ENCODE measurements around the gene TREM2. TPM values are rescaled to one million over a fixed set of nuclear protein-coding genes. Genes with fewer than 3 reads are reported as not detected.
A peak's percentile ranks its signal among the peaks of the same experiment; 100 is the strongest.

Gene TREM2
- total RNA-seq, 1 donor from 2014 or later: not detected

DNA sequence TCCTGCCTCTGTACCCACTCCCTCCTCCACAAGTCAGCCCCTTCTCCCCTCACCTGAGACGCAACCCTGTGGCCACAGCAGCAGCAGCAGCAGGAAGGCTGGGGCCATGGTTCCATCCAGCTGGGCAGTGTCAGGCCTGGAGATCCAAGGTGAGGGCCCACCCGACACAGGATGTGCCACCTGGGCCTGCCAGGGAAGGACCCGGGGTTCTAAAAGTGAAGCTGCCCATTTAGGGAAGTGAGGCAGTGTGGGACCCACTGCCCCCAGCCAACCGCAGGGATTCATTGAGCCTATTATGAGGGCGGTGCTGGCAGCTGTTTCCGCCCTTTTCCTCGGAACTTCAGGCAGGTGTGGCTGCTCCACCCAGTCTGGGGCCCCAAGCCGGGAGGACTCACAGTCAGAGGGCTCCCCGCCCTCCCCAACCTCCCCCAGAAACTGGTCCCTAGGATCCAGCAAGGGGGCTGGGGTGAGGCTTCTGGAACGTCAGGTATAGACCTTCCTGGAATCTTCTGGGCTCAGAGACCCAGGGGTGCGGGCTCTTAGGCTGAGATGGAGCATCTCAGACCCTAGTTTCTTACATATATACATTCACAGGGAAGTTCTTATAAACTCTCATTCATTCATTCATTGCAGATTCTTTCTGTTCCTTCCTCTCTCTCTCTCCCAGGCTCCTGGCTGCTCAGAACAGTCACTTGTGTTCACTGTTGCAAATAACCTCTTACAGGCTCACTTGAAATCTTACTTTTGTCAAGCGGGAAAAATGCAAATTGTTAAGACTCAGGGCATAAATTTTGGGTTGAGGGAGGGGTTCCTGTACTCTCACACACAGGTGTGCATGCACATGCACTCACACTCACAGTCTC, 38.2 kb upstream of the TREM2 start, which contains the start of gene TREML2:
TREML2 (minus strand) TSS at position 249 of the 863 bp plus-strand sequence; CDS start at position 108, 141 bp downstream.
- H3K27me3 Mint-ChIP-seq: peaks cover 34% of the 10 kb centered on the region
- H3K9me3 Mint-ChIP-seq: no peaks in the 10 kb centered on the region
- peaks cover 11% of the 10 kb centered on the region for H3K4me1 Mint-ChIP-seq (ENCODE audit: unreplicated experiment)
- no peak within 1 kb of the TSS for H3K4me3 Mint-ChIP-seq
- TF ChIP-seq, protein P1, sequence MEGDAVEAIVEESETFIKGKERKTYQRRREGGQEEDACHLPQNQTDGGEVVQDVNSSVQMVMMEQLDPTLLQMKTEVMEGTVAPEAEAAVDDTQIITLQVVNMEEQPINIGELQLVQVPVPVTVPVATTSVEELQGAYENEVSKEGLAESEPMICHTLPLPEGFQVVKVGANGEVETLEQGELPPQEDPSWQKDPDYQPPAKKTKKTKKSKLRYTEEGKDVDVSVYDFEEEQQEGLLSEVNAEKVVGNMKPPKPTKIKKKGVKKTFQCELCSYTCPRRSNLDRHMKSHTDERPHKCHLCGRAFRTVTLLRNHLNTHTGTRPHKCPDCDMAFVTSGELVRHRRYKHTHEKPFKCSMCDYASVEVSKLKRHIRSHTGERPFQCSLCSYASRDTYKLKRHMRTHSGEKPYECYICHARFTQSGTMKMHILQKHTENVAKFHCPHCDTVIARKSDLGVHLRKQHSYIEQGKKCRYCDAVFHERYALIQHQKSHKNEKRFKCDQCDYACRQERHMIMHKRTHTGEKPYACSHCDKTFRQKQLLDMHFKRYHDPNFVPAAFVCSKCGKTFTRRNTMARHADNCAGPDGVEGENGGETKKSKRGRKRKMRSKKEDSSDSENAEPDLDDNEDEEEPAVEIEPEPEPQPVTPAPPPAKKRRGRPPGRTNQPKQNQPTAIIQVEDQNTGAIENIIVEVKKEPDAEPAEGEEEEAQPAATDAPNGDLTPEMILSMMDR (conservative IDR thresholded peaks at IDR 0.05): no peak
- H3K36me3 Mint-ChIP-seq: no peaks in the 10 kb centered on the region
- peak within 1 kb of the TSS; percentile 8 for H3K27ac Mint-ChIP-seq
- DNase-seq (ENCODE audit: extremely low spot score, unreplicated experiment): no peak

DNA sequence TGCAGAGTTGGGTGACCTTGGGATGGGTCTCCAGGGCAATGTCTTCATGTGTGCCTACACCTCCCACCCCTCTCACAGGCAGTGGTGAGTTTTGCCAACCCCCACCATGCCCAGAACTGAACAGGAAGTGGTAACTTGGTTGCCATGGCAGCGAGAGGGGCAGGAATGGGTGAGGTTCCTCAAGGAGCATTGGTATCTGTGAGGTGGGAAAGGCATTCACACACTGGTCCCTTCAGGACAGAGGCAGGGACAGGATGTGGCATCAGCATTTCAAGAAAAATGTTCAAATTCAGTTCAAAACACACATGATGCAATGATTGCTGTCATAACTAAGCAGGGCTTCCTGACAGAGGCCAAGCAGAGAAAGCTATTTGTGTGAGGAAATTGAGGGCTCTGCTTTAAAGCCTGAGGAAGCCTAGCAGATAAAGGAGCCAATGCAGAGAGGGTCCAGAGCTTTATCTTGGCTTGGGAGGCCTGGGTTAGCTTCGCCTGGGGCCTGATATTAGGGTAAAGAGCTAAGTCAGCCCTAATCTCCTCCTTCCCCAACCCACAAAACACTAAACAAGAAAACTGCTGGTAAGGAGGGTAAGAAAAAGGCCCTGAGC, 37.5 kb upstream of the TREM2 start:
- Mint-ChIP-seq H3K4me1 (ENCODE audit: unreplicated experiment) (peaks cover 11% of the 10 kb centered on the region), H3K4me3 (no peak overlapping the region), H3K9me3 (no peaks in the 10 kb centered on the region), H3K27me3 (peaks cover 40% of the 10 kb centered on the region), H3K36me3 (no peaks in the 10 kb centered on the region), H3K27ac (no peak overlapping the region)
- no peak for DNase-seq (ENCODE audit: extremely low spot score, unreplicated experiment)
- TF ChIP-seq, protein P1 (conservative IDR thresholded peaks at IDR 0.05): no peak

DNA sequence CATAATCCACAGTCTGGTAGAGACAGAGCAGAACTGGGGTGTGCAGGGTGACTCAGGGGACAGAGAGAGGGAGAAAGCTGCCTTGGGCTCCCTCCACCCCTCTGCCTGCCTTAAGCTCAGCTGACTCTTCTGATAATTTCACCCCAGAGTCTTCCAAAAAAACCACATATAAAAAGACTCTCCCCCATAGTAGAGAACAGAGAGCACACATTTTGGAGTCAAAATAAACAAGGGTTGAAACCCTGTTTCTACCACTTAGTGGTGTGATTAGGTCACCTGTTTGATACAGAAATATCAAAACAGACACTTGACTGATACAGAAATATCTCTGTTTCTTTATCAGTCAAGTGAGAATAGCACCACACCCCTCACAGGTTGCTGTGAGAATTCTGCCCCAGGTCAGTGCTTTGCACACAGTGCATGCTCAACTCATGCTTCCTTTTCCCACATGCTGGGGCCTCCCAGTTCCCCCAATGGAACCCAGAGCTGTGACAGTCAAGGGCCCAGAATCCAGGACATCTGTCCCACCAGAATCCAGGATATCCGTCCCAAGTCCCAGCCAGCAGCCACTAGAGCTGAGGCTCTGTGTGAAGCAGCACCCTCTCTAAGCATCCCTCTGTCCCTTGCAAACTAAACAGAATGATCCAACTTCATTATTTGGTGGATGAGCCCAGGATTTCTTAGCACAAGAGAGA, 36.8 kb upstream of the TREM2 start:
- TF ChIP-seq, protein P1 (conservative IDR thresholded peaks at IDR 0.05): no peak
- no peak for DNase-seq (ENCODE audit: extremely low spot score, unreplicated experiment)
- H3K9me3 Mint-ChIP-seq: no peaks in the 10 kb centered on the region
- H3K27me3 Mint-ChIP-seq: peaks cover 40% of the 10 kb centered on the region
- H3K4me3 Mint-ChIP-seq: no peak overlapping the region
- no peak overlapping the region for H3K27ac Mint-ChIP-seq
- no peaks in the 10 kb centered on the region for H3K36me3 Mint-ChIP-seq
- peaks cover 11% of the 10 kb centered on the region for H3K4me1 Mint-ChIP-seq (ENCODE audit: unreplicated experiment)

DNA sequence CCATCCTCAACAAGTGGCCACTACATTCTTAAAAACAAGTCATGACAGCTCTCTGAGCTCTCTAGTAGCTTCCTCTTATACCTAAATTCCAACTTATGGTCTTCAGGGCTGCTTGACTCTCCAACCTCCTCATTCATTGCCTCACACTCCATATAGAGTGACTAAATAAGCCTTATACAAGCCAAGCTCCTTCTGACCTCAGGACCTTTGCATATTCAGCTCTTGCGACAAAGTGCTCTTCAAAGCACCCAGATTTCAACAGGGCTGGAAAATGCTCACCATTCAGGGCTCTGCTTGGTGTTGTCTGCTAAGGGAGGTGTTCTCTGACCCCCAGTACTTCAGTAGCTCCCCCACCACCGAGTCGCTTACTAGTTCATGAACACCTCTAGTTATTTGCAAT, 34.3 kb upstream of the TREM2 start:
- TF ChIP-seq, protein P1 (conservative IDR thresholded peaks at IDR 0.05): no peak
- Mint-ChIP-seq H3K27ac (no peak overlapping the region), H3K4me3 (no peak overlapping the region), H3K36me3 (no peaks in the 10 kb centered on the region), H3K27me3 (peaks cover 57% of the 10 kb centered on the region), H3K9me3 (no peaks in the 10 kb centered on the region), H3K4me1 (ENCODE audit: unreplicated experiment) (peaks cover 11% of the 10 kb centered on the region)
- no peak for DNase-seq (ENCODE audit: extremely low spot score, unreplicated experiment)

DNA sequence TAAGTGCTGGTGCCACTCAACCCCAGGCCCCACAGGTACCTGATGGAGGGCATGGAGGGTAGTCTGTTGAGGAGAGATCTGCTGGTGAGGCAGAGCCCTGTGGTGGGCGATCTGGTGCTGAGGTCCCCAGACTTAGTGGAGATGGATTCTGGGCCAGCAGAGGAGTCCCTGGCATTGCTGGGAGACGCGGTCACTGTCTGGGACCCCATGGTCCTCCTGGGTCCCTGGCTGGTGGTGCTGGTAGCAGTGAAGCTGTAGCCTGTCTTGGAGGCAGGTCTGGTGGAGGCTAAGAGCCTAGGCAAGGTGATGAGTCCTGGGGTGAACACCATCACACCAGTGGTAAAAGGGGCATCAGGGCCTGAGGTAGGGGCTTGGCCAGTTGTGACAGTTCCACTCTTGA, 31.5 kb upstream of the TREM2 start:
- DNase-seq (ENCODE audit: extremely low spot score, unreplicated experiment): no peak
- Mint-ChIP-seq H3K9me3 (peaks cover 3% of the 10 kb centered on the region), H3K4me1 (ENCODE audit: unreplicated experiment) (no peaks in the 10 kb centered on the region), H3K27ac (no peak overlapping the region), H3K4me3 (no peak overlapping the region), H3K36me3 (no peaks in the 10 kb centered on the region), H3K27me3 (peaks cover 47% of the 10 kb centered on the region)
- TF ChIP-seq, protein P1 (conservative IDR thresholded peaks at IDR 0.05): no peak

Data from type B pancreatic cell (in vitro differentiated cells).